Large intestine (tissue), 3 donors: Measurements from ENCODE around the gene THAP11. TPM values are rescaled to one million over a fixed set of nuclear protein-coding genes. Genes with fewer than 3 reads are reported as not detected.
"Not testable (repeated sequence)": the region's sequence is repeated elsewhere in the genome, so short reads cannot be mapped to it uniquely, and the experiment has no call there.

Experiments
- DNase-seq, 2 donors: peaks; one replicate each; pipeline versions ENCODE4 v3.0.0 to v3.0.0-alpha.2; 2013
- H3K27ac ChIP-seq: one replicate; pipeline ENCODE4 v1.5.1; 2013; ENCODE audit warnings: low read length
- H3K27me3 ChIP-seq: 2 replicates; pipeline ENCODE4 v1.6.1; 2013; ENCODE audit warnings: low read length; ENCODE audit not compliant: control insufficient read depth, insufficient read depth
- H3K36me3 ChIP-seq: 2 replicates; pipeline ENCODE4 v1.6.1; 2013; ENCODE audit warnings: low read length; ENCODE audit not compliant: control insufficient read depth, insufficient read depth
- H3K4me1 ChIP-seq: one replicate; pipeline ENCODE4 v1.6.1; 2013; ENCODE audit warnings: low read length; ENCODE audit not compliant: control insufficient read depth, insufficient read depth
- H3K4me3 ChIP-seq: one replicate; pipeline ENCODE4 v1.5.1; 2013; ENCODE audit warnings: low read length
- H3K9me3 ChIP-seq: one replicate; pipeline ENCODE4 v1.6.1; 2013; ENCODE audit warnings: mild to moderate bottlenecking, low read depth, low read length, moderate library complexity; ENCODE audit not compliant: control insufficient read depth
- WGBS: methylation state at CpG from one replicate; pipeline ENCODE4 v1.1.5; 2013; ENCODE audit warnings: low lambda C conversion rate; ENCODE audit not compliant: insufficient coverage; 5-methylcytosine and 5-hydroxymethylcytosine counted together
- polyA plus RNA-seq: library from polyadenylated mRNA; unstranded; fragments of 120-200 nt; gene quantifications from one replicate; pipeline ENCODE4 v1.2.1, GENCODE V29; 2013

Gene THAP11
- polyA plus RNA-seq, 1 donor = 23.4 TPM

DNA sequence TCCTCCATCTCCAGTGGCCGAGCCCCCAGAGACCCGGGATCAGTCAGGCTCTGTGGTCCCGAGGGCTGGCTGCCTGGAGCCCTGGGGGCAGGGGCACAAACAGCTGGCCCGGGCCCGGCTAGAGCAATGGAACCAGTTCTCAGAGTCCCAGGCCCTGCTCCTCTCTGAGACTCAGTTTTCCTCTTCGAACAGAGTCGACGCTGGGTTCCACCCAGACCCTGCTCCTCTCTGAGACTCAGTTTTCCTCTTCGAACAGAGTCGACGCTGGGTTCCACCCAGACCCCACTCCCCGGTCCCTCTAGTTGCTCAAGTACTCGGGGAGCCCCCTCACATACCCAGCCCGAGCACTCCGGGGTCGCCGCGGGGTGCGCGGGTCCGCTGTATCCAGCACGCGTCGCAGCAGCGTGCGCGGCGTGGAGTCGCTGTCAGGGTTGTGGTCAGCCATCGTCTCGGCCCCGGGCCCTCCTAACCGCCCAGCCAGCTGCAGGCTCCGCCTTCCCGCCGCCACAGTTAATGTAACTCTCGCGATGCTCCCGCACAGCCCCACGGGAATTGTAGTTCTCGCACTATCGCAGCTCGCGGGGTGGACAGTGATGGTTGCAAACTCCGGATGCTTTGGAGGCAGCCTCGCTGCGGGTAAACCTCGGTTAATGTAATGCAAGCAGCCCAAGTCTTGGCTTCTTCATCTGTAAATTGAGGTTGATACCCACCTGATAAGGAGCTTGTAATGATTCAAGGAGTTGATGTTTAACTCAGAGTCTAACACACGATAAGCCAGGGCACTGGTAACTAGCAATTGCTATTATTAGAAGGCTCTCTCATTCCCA lies 8.5 kb upstream of the THAP11 start:
- H3K4me1 ChIP-seq = peaks cover 13% of the 10 kb centered on the region
- no peaks in the 10 kb centered on the region for H3K9me3 ChIP-seq
- H3K4me3 ChIP-seq = peak overlapping the region; percentile 87
- H3K36me3 ChIP-seq = peaks cover 38% of the 10 kb centered on the region
- DNase-seq = peak; percentile 87 to 90
- H3K27ac ChIP-seq = no peak overlapping the region
- no CpG with 5 or more reads among the region's 49 CpGs for WGBS
- H3K27me3 ChIP-seq = no peaks in the 10 kb centered on the region

DNA sequence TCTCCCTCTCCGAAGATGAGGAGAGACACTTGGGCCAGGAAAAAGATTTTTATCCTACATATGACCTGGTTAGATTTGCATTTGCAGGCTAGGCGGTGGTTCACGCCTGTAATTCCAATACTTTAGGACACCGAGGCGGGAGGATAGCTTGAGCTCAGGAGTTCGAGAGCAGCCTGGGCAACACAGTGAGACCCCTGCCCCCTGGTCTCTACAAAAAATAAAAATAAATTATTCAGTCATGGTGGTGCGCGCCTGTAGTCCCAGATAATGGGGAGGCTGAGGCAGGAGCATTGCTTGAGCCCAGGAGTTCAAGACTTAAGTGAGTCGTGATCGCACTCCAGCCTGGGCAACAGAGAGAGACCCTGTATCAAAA lies 7.9 kb upstream of the THAP11 start:
- Histone ChIP-seq H3K36me3 (peaks cover 32% of the 10 kb centered on the region), H3K27ac (no peak overlapping the region), H3K4me1 (peaks cover 13% of the 10 kb centered on the region), H3K4me3 (peak overlapping the region; percentile 87), H3K9me3 (no peaks in the 10 kb centered on the region), H3K27me3 (no peaks in the 10 kb centered on the region)
- WGBS = 100% methylated on average over 2 of the region's 10 CpGs
- DNase-seq = no peak

DNA sequence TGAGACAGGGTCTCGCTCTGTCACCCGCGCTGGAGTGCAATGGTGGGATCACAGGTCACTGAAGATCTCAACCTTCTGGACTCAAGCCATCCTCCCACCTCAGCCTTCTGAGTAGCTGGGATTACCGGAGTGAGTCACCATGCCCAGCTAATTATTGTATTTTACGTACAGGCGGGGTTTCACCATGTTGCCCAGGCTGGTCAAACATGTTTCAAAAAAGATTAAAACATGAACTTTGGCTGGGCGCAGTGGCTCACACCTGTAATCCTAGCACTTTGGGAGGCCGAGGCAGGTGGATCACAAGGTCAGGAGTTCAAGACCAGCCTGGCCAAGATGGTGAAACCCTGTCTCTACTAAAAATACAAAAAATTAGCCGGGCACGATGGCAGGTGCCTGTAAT lies 4.9 kb upstream of the THAP11 start:
- WGBS = no CpG with 5 or more reads among the region's 10 CpGs
- H3K4me3 ChIP-seq, H3K27ac ChIP-seq, H3K27me3 ChIP-seq, H3K36me3 ChIP-seq, H3K9me3 ChIP-seq: not testable (repeated sequence)
- peaks cover 17% of the 10 kb centered on the region for H3K4me1 ChIP-seq
- peak in 1 of 2 donors; percentile 41 for DNase-seq

GRCh38 chr16:67837811-67838210 lies 4.3 kb upstream of the THAP11 start:
- Histone ChIP-seq H3K27me3 (no peaks in the 10 kb centered on the region), H3K9me3 (no peaks in the 10 kb centered on the region), H3K36me3 (no peaks in the 10 kb centered on the region), H3K27ac (no peak overlapping the region), H3K4me3 (no peak overlapping the region), H3K4me1 (peaks cover 13% of the 10 kb centered on the region)
- WGBS = no CpG with 5 or more reads among the region's 2 CpGs
- no peak for DNase-seq

GRCh38 chr16:67841198-67841815 lies 813 bp upstream of the THAP11 start:
- H3K27ac ChIP-seq = peak overlapping the region; percentile 100
- WGBS = 82% methylated on average over 2 of the region's 17 CpGs
- H3K27me3 ChIP-seq = no peaks in the 10 kb centered on the region
- H3K4me3 ChIP-seq = peak overlapping the region; percentile 99
- no peaks in the 10 kb centered on the region for H3K9me3 ChIP-seq
- peaks cover 30% of the 10 kb centered on the region for H3K4me1 ChIP-seq
- DNase-seq = no peak
- H3K36me3 ChIP-seq = peaks cover 7% of the 10 kb centered on the region

- Histone ChIP-seq H3K4me3 (peak overlapping the region; percentile 72), H3K27ac (peak overlapping the region; percentile 30), H3K27me3 (no peaks in the 10 kb centered on the region), H3K4me1 (peaks cover 31% of the 10 kb centered on the region), H3K9me3 (no peaks in the 10 kb centered on the region), H3K36me3 (peaks cover 7% of the 10 kb centered on the region)
- peak in 1 of 2 donors; percentile 72 for DNase-seq
- WGBS = no CpG with 5 or more reads among the region's 67 CpGs
Measured at GRCh38 chr16:67842509-67843342, 606 bp downstream of the THAP11 start.

GRCh38 chr16:67843343-67843765 lies 1.2 kb downstream of the THAP11 start:
- Histone ChIP-seq H3K4me3 (peak overlapping the region; percentile 72), H3K4me1 (peaks cover 37% of the 10 kb centered on the region)
- peak in 1 of 2 donors; percentile 36 for DNase-seq

DNA sequence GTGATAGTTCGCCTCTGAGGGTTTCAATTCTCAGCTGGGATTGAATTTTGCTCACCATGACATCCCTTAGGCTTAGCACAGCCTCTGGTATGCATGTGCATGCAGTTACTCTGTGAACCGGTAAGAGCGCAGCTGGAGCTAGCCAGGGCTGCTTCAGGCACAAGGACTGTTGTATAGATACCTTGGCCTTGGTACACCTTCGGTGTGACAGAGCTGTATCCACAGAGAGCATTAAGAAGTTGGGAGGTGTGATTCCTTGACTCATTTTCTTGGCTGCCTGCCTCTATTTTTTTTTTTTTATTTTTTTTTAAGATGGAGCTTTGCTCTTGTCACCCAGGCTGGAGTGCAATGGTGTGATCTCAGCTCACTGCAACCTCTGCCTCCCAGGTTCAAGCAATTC lies 2.4 kb downstream of the THAP11 start:
- peaks cover 38% of the 10 kb centered on the region for H3K4me1 ChIP-seq
- H3K9me3 ChIP-seq = no peaks in the 10 kb centered on the region
- WGBS = no CpG with 5 or more reads among the region's 4 CpGs
- peak overlapping the region; percentile 72 for H3K4me3 ChIP-seq
- no peak for DNase-seq
- no peak overlapping the region for H3K27ac ChIP-seq
- H3K27me3 ChIP-seq = no peaks in the 10 kb centered on the region
- peaks cover 11% of the 10 kb centered on the region for H3K36me3 ChIP-seq

More at GRCh38 chr16:67843343-67843765, 1.2 kb downstream of the THAP11 start:
- Histone ChIP-seq H3K36me3 (peaks cover 7% of the 10 kb centered on the region), H3K9me3 (no peaks in the 10 kb centered on the region), H3K27me3 (no peaks in the 10 kb centered on the region), H3K27ac (peak overlapping the region; percentile 30)
- WGBS = no CpG with 5 or more reads among the region's 11 CpGs

- WGBS = no CpG with 5 or more reads among the region's 5 CpGs
- Histone ChIP-seq H3K4me1 (peaks cover 38% of the 10 kb centered on the region), H3K36me3 (peaks cover 16% of the 10 kb centered on the region), H3K4me3 (peak overlapping the region; percentile 98), H3K27ac (peak overlapping the region; percentile 100), H3K9me3 (no peaks in the 10 kb centered on the region), H3K27me3 (no peaks in the 10 kb centered on the region)
- DNase-seq = no peak
Measured at GRCh38 chr16:67845291-67846062, 3.4 kb downstream of the THAP11 start.

GRCh38 chr16:67846063-67846319 lies 3.9 kb downstream of the THAP11 start:
- peaks cover 38% of the 10 kb centered on the region for H3K4me1 ChIP-seq
- WGBS = no CpG with 5 or more reads among the region's 2 CpGs
- DNase-seq = peak in 1 of 2 donors; percentile 27
- no peaks in the 10 kb centered on the region for H3K9me3 ChIP-seq
- no peaks in the 10 kb centered on the region for H3K27me3 ChIP-seq
- H3K4me3 ChIP-seq = peak overlapping the region; percentile 98
- peak overlapping the region; percentile 100 for H3K27ac ChIP-seq
- H3K36me3 ChIP-seq = peaks cover 17% of the 10 kb centered on the region
